Activated T-helper 1 cell treated with Interleukin-2 at 50 U/mL for 16 hours (primary cell): ENCODE results near the gene ALDH18A1.
"Not testable (repeated sequence)": the region's sequence is repeated elsewhere in the genome, so short reads cannot be mapped to it uniquely, and the experiment has no call there.

ENCODE experiments used
- DNase-seq: peaks from one replicate; pipeline ENCODE4 v3.0.0-alpha.2; 2020; ENCODE audit warnings: low read depth

ALDH18A1 gene

DNA sequence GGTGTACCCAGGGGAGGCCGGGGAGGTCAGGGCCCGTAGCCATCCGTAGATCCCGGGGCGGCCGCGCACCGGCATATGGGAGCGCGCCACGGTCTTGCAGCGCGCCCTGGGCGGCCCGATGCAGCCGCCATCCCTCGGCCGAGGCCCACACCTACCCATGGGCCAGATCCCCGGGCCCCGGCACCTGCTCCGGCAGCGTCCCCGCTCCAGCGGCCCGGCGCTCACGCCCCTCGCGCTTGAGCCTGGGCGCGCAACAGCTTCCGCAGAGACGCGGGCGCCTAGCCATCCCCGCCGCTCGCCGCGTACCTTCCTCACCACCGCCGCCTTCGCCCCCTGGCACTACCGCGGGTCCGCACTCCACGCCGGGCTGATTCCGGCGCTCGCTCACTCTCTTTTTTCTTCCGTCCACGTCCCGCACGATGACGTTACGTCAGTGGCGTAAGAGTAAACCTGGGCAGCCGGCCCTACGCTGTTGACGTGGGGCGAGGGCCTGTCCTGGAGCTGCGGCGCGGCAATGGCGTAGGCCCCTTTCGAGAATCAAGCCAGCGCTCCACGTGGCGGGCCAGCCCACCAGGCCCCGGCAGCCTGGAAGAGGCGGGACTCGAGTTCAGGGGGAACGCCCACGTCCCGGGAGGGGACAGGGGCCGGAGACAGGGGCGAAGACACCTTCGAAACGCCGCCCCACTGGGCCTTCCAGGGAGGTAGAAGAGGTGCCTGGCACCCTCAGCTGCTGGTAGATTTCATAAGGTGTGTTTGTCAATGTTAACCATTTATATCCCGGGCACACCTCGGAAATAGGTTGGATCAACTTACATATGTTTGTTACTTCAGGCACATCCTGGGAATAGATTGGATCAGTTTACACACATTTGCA is at the start of gene ALDH18A1:
TSS of gene ALDH18A1 (minus strand) at position 421 of the 874 bp plus-strand sequence. CDS start 3,334 bp downstream, outside the sequence.
- DNase-seq = peak; percentile 86

DNA sequence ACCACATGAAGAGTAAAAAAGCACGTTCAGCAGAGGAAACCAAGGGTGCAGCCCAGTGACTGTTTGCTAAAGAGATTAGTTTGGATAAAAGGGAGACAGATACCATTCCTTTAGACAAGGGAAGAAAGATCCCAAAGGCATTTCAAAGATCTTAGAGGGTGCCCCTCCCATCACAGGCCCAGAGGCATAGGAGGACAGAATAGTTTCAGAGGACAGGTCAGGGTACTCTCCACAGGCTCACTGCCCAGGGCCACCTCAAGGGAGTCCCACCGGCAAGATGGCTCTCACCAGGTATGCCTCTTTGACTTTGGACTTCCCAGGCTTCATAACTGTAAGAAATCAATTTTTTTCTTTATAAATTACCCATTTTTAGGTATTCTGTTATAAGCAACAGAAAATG is 41.9 kb upstream of the ALDH18A1 start:
- no peak for DNase-seq

- no peak for DNase-seq
These were observed 40.9 kb upstream of the ALDH18A1 start for GRCh38 chr10:95697429-95697828.

DNA sequence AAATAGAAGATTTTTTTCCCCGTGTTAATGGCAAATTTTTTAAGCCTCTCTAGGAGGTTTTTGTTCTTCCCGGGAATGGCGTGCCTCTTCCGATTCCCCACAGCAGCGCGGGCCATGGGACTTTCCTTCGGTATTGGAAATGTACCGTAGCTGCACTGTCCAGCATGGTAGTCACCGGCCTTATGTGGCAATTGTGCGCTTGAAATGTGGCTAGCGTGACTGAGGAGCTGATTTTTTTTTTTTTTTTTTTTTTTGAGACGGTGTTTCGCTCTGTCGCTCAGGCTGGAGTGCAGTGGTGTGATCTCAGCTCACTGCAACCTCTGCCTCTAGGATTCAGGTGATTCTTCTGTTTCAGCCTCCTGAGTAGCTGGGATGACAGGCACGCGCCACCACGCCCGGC is 38.2 kb upstream of the ALDH18A1 start:
- DNase-seq = no peak

- DNase-seq = peak; percentile 94
These were observed 37.4 kb upstream of the ALDH18A1 start, which contains the start of gene TCTN3 for GRCh38 chr10:95693668-95694534. Gene TCTN3 (minus strand): TSS chr10:95693927. CDS start chr10:95693899, 28 bp downstream.

GRCh38 chr10:95693071-95693667 is 36.7 kb upstream of the ALDH18A1 start:
- no peak for DNase-seq

- no peak for DNase-seq
These were observed 34.8 kb upstream of the ALDH18A1 start for GRCh38 chr10:95691281-95691680.

GRCh38 chr10:95688648-95689047 is 32.1 kb upstream of the ALDH18A1 start:
- no peak for DNase-seq

DNA sequence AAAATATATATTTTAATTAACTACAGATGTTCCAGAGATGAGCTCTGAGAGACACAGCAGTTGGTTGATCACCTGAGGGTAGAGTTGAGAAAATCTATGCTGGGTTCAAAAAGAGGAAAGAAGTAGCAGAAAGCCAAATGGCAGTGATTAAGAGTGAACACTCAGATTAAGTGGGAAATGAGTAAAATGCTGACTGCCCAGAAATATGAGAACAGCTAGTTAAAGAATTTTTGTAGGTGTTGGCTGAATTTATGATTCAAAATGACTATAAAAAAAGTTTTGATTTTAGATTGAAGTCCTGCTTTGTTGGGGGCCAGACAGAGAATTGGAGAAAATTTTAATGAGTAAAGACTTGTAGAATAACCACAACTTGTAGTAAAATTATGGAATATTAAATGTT is 27.5 kb upstream of the ALDH18A1 start:
- DNase-seq = no peak

GRCh38 chr10:95675403-95676116 is 19.0 kb upstream of the ALDH18A1 start:
- no peak for DNase-seq

- no peak for DNase-seq
These were observed 18.1 kb upstream of the ALDH18A1 start for GRCh38 chr10:95674643-95675042.

DNA sequence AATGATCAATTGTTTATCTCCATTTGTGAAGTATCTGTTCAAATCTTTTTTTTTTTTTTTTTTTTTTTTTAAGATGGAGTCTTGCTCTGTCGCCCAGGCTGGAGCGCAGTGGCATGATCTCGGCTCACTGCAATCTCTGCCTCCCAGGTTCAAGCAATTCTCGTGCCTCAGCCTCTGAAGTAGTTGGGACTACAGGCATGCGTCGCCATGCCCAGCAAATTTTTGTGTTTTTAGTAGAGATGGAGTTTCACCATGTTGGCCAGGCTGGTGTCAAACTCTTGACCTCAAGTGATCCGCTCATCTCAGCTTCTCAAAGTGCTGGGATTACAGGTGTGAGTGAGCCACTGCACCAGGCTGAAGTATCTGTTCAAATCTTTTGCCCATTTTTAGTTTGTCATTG is 16.1 kb upstream of the ALDH18A1 start:
- not testable (repeated sequence) for DNase-seq

GRCh38 chr10:95664543-95664942 is 8.0 kb upstream of the ALDH18A1 start:
- no peak for DNase-seq

DNA sequence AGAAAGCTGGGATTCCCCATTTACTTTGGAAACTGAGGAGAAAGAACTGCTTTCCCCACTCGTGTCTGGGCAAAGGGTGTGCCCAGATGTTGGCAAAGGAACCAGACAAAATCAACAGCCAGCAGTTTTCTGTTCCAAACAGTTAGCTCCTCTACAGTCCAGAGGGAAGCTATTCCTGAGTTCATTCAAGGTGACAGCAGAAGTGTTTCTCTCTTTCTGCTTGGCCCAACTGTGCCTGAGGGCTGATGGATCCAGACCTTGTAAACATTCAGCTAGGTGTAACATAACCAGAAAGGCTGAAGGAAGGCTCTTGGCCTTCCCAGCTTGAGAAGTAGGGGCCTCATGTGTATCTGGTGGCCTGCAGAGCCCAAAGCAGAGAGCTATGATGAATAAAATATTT is 7.0 kb upstream of the ALDH18A1 start:
- no peak for DNase-seq

DNA sequence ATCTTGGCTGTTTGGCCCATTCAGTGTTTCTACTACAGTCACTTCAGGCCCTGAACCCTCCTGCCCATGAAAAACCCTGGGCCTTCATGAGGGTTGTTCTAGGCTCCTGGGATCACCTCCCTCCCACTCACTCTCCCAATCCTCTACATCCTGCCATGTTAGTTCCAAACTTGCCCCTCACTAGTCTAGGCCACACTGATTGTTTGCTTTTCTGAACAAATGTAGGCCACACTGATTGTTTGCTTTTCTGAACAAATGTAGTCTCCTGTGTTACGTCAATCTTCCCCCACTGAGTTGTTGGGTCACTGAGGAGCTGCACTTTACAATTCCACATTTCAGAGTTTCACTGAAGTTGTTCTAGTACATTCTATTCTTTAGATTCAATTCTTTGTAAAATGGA is 5.3 kb upstream of the ALDH18A1 start:
- no peak for DNase-seq

DNA sequence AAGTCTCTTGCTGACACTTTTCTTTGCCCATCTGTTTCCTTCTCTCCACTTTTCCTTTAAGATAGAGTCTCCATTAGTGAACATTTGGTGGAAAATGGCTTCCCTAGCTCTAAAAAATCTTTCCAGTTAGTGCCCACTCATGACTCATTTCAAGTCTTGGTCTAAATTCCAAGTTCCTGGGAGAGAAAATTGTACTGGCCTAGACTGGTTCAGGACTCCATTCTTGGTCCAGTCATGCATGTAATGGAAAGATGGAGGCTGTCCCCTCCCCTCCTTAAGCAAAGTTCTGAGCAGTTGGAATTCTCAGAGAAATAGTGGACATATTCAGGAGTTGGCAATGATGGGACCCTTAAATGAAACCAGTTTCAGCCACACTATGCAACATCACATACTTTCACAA is 3.8 kb upstream of the ALDH18A1 start:
- DNase-seq = no peak

GRCh38 chr10:95657250-95657649 is 739 bp upstream of the ALDH18A1 start:
- DNase-seq = no peak

DNA sequence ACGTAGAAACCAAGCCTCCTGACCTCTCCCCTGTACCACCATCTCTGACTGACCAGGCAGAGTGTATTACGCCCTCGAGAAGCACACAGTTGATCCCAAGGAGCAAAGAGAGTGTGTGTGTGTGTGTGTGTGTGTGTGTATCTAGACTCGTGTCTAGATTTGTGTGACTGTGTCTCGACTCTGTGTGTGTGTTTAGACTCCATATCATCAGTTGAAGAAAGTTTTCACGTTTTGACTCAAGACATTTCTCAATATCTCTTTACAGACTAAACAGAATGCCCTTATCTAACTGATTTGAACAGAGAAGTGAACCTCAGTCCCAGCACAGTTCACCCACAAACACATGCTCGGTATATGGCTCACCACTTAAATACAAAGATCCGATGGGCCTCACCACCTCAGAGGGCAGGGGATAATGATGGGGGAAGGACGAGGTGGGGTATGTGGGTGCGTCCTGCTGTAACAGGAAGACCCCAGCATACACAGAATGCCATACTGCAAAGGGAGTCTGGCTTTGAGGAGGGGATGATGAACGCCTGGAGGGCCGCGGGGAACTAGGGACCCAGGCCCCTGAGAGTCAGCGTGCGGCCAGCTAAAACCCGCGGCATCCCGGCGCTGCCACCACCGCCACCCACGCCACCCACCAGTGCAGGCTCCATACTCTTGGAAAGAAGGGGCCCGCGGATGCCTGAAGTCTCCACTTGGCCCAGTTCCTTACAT is 780 bp downstream of the ALDH18A1 start:
- no peak for DNase-seq

DNA sequence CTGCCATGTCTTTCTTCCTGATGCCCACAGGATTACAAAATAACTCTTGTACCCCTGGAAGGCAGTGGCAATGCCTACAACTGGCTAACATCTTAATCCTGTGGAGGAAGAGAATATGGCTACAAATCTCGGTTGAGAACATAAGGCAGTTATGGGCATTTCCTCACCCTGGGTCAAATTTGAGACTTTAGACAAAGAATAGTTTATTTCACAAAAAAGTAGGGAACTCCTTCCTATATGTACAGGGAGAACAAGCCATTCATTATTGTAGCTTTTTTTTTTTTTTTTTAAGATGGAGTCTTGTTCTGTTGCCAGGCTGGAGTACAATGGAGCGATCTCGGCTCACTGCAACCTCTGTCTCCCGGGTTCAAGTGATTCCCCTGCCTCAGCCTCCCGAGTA is 2.6 kb downstream of the ALDH18A1 start:
- DNase-seq = no peak

DNA sequence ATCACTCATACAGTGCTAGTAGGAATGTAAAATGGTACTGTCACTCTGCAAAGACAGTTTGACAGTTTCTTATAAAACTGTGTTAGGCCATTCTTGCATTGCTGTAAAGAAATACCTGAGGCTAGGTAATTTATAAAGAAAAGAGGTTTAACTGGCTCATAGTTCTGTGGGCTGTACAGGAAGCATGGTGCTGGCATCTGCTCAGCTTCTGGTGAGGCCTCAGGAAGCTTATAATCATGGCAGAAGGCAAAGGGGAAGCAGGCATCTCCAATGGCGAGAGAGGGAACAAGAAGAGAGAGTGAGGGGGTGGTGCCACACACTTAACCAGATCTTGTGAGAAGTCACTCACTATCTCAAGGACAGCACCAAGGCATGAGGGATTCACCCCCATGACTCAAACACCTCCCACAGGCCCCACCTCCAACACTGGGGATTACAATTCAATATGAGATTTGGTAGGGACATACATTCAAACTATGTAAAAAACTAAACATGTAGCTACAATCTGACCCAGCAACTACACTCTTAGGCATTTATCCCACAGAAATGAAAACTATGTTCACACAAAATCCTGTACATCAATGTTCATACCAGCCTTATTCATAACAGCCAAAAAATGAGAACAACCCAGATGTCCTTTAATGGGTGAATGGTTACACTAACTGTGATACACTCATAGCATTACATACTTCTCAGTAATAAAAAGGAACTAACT is 5.0 kb downstream of the ALDH18A1 start:
- no peak for DNase-seq
